NB4 (cell line): ENCODE results near the gene OR52M1.

Experiments used
- DNase-seq: peaks from one replicate; pipeline ENCODE4 v3.0.0; 2010; ENCODE audit warnings: low read depth
- H3K4me3 ChIP-seq: one replicate; pipeline ENCODE4 v1.5.1; 2011; ENCODE audit warnings: mild to moderate bottlenecking, low read depth, low read length, moderate library complexity
- CTCF ChIP-seq: IDR thresholded peaks from one replicate; pipeline ENCODE4 v1.5.1; 2012; ENCODE audit warnings: low read depth, low read length
- MAX ChIP-seq: IDR thresholded peaks from 2 replicates; pipeline ENCODE4 v1.6.1; 2011; ENCODE audit warnings: low read depth, low read length
- MYC ChIP-seq: IDR thresholded peaks from 2 replicates; pipeline ENCODE4 v1.6.1; 2011; ENCODE audit warnings: low read depth, low read length
- POLR2A ChIP-seq: IDR thresholded peaks from 2 replicates; pipeline ENCODE4 v1.6.1; 2011; ENCODE audit warnings: mild to moderate bottlenecking; ENCODE audit not compliant: insufficient read length; ENCODE audit errors: extremely low read depth

Gene OR52M1

GRCh38 chr11:4569075-4569474, 24.1 kb downstream of the OR52M1 start:
- no peak overlapping the region for H3K4me3 ChIP-seq
- DNase-seq, result no peak
- no peak for TF ChIP-seq POLR2A
- no peak for TF ChIP-seq CTCF
- TF ChIP-seq MAX, result no peak
- TF ChIP-seq MYC, result no peak

- TF ChIP-seq CTCF (no peak), MAX (no peak), MYC (no peak), POLR2A (no peak)
- H3K4me3 ChIP-seq, result no peak overlapping the region
- DNase-seq, result no peak
Observed at GRCh38 chr11:4576880-4577279, 31.9 kb downstream of the OR52M1 start.

- no peak for DNase-seq
- no peak overlapping the region for H3K4me3 ChIP-seq
- TF ChIP-seq POLR2A (no peak), MYC (no peak), MAX (no peak), CTCF (no peak)
Observed at GRCh38 chr11:4577761-4578160, 32.8 kb downstream of the OR52M1 start.

GRCh38 chr11:4578624-4579023, 33.6 kb downstream of the OR52M1 start:
- DNase-seq, result no peak
- TF ChIP-seq POLR2A (no peak), MAX (no peak), MYC (no peak), CTCF (no peak)
- no peak overlapping the region for H3K4me3 ChIP-seq

GRCh38 chr11:4580124-4580523, 35.1 kb downstream of the OR52M1 start:
- H3K4me3 ChIP-seq, result no peak overlapping the region
- TF ChIP-seq MAX, result no peak
- TF ChIP-seq CTCF, result no peak
- TF ChIP-seq MYC, result no peak
- no peak for TF ChIP-seq POLR2A
- DNase-seq, result no peak

GRCh38 chr11:4581443-4581842, 36.5 kb downstream of the OR52M1 start, which contains the start of gene OR52I2:
OR52I2 (plus strand) TSS chr11:4581743.
- TF ChIP-seq POLR2A, result no peak
- no peak for TF ChIP-seq MYC
- TF ChIP-seq CTCF, result no peak
- TF ChIP-seq MAX, result no peak
- H3K4me3 ChIP-seq, result no peak within 1 kb of the TSS

More at GRCh38 chr11:4581443-4581842, 36.5 kb downstream of the OR52M1 start, which contains the start of gene OR52I2:
- no peak for DNase-seq
